Measurements from ENCODE around the gene ZNF473.
"Not testable (repeated sequence)": the region's sequence is repeated elsewhere in the genome, so short reads cannot be mapped to it uniquely, and the experiment has no call there.

ZNF473 gene

DNA sequence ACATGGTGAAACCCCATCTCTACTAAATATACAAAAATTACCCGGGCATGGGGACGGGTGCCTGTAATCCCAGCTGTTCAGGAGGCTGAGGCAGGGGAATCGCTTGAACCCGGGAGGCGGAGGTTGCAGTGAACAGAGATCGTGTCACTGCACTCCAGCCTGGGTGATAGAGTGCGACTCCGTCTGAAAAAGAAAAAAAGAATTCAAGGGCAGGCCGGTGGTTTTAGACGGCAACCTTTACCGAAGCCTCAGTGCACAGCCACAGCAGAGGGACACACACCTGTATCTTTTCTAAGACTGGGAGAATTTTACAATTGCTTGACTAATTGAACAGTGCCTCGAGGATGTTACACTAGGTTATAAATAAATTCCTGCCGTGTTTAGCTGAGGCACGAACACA is 73.9 kb downstream of the ZNF473 start:
- DNase-seq (ENCODE audit: low read depth) = not testable (repeated sequence)

DNA sequence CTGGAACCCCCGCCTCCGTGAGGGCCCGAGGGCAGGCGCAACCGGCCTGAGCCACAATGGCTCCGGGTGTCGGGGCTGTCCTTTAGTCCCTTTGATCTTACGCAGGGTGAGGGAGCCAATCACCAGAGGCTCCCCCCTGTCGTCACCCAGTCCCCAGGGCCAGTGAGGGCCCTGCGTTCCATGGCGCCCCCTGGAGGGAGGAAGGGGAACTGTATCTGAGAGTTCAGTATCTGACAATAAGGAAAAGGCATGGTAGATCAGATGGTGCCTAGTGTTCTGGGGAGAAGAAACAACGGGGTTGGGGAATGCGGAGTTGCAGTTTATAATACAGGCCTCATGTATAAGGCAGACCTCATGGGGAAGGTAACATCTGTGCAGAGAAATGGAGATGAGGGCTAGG is 75.1 kb downstream of the ZNF473 start:
- DNase-seq (ENCODE audit: low read depth) = not testable (repeated sequence)
